Peyer's patch (tissue), 4 donors: ENCODE results near the gene GIPC2.

ENCODE experiments used
- CTCF ChIP-seq, 6 experiments: fragments of 450-650 bp in 4 of 6; fragments of 200-600 bp in 2 of 6; sonication (generic) in 1 of 6; IDR thresholded peaks; one replicate each; pipeline ENCODE4 v1.5.1; 2017 to 2019; ENCODE audit warnings: antibody characterized with exemption in 6 of 6, mild to moderate bottlenecking in 3 of 6, moderate library complexity in 1 of 6
- POLR2A ChIP-seq, 2 donors: fragments of 450-650 bp; IDR thresholded peaks; one replicate each; pipeline ENCODE4 v1.5.1; 2017; ENCODE audit warnings: antibody characterized with exemption in 2 of 2, mild to moderate bottlenecking in 2 of 2, moderate library complexity in 2 of 2

DNA sequence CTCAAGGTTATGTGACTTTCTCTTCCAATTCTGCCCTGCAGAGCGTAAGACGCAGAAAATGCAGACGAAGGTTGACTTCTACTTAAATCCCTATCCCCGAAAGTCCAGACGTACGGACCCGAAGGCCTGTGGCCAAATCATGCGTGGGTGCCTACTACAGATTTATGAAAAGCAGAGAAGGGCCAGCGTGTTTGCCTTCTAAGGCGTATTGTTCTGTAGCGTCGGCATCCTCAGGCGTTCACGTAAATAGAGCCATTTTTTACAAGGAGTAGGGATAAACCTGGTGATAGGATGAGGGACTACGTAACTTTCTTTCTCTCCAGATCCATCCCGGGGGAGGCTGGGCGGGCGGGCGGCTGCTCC lies 222 bp upstream of the GIPC2 start:
- TF ChIP-seq CTCF (IDR thresholded peaks at IDR 0.05) (no peak), POLR2A (IDR thresholded peaks at IDR 0.05) (no peak)
